Fibroblast of lung (primary cell): ENCODE data around the gene ZNF584. TPM values are rescaled to one million over a fixed set of nuclear protein-coding genes. Genes with fewer than 3 reads are reported as not detected.

Source experiments
- DNase-seq, 2 donors: peaks; one replicate each; pipeline versions ENCODE4 v3.0.0 to v3.0.0-alpha.2; 2010; ENCODE audit warnings: low read depth in 2 of 2
- H2AFZ ChIP-seq: 2 replicates; pipeline ENCODE4 v1.5.1; 2012; ENCODE audit warnings: low read length, control low read depth, inconsistent platforms
- H3K27ac ChIP-seq: 2 replicates; pipeline ENCODE4 v1.5.1; 2011; ENCODE audit warnings: low read length, control low read depth; ENCODE audit not compliant: insufficient read depth
- H3K27me3 ChIP-seq: 2 replicates; pipeline ENCODE4 v1.5.1; 2011; ENCODE audit warnings: mild to moderate bottlenecking, low read length; ENCODE audit not compliant: control insufficient read depth, insufficient read depth
- H3K36me3 ChIP-seq: 2 replicates; pipeline ENCODE4 v1.5.1; 2011; ENCODE audit warnings: low read length; ENCODE audit not compliant: control insufficient read depth, insufficient read depth
- H3K4me1 ChIP-seq: 2 replicates; pipeline ENCODE4 v1.5.1; 2011; ENCODE audit warnings: low read length; ENCODE audit not compliant: control insufficient read depth, insufficient read depth; ENCODE audit errors: extremely low read depth
- H3K4me2 ChIP-seq: 2 replicates; pipeline ENCODE4 v1.5.1; 2011; ENCODE audit warnings: low read length, control low read depth; ENCODE audit not compliant: insufficient read depth; ENCODE audit errors: extremely low read depth
- H3K4me3 ChIP-seq, 4 experiments: fragments of 200-600 bp in 1 of 4; sonication (generic) in 1 of 4; replicated peaks in 1 of 4; 2 replicates each; pipeline ENCODE4 v1.5.1; 2011 to 2016; ENCODE audit warnings: low read length in 4 of 4, low read depth in 3 of 4, mild to moderate bottlenecking in 3 of 4, control low read depth in 2 of 4, inconsistent platforms in 1 of 4, mixed read lengths in 1 of 4; ENCODE audit not compliant: insufficient read depth in 1 of 4; ENCODE audit errors: control extremely low read depth in 1 of 4
- H3K79me2 ChIP-seq: 2 replicates; pipeline ENCODE4 v1.5.1; 2012; ENCODE audit warnings: mild to moderate bottlenecking, low read length, inconsistent platforms; ENCODE audit not compliant: control insufficient read depth, insufficient read depth
- H3K9ac ChIP-seq: 2 replicates; pipeline ENCODE4 v1.5.1; 2011; ENCODE audit warnings: mild to moderate bottlenecking, low read length, control low read depth; ENCODE audit not compliant: insufficient read depth
- H3K9me3 ChIP-seq: 2 replicates; pipeline ENCODE4 v1.5.1; 2012; ENCODE audit warnings: low read depth, low read length; ENCODE audit not compliant: control insufficient read depth, insufficient read depth
- H4K20me1 ChIP-seq: 2 replicates; pipeline ENCODE4 v1.5.1; 2011; ENCODE audit warnings: low read length; ENCODE audit not compliant: control insufficient read depth, insufficient read depth; ENCODE audit errors: extremely low read depth
- CTCF ChIP-seq, 2 donors: IDR thresholded peaks in 1 of 2; conservative IDR thresholded peaks in 1 of 2; 1 replicate in 1 of 2; 2 replicates in 1 of 2; pipeline ENCODE4 v1.5.1; 2011 to 2012; ENCODE audit warnings: low read length in 2 of 2, control low read depth in 1 of 2, inconsistent platforms in 1 of 2, low read depth in 1 of 2, mild to moderate bottlenecking in 1 of 2
- EZH2 ChIP-seq: IDR thresholded peaks from 2 replicates; pipeline ENCODE4 v1.5.1; 2012; ENCODE audit warnings: low read length, control low read depth, mild to moderate bottlenecking; ENCODE audit errors: missing control alignments
- polyA plus RNA-seq, 2 donors: library from polyadenylated mRNA; depleted of rRNA in 1 of 2; stranded (reverse) in 1 of 2; unstranded in 1 of 2; fragments of >200 nt; gene quantifications; 2 replicates each; pipeline ENCODE4 v1.2.1, GENCODE V29; 2011 to 2012; ENCODE audit warnings: missing spikeins in 1 of 2
- total RNA-seq: library from RNA; depleted of rRNA; stranded (reverse); fragments of >200 nt; gene quantifications from 2 replicates; pipeline ENCODE4 v1.2.1, GENCODE V29; 2014

ZNF584 gene
- total and polyA plus RNA-seq, 2 donors (not counting 1 experiment from before 2014, with no cell fraction given), result 11.7 to 18.8 TPM

- no peaks in the 10 kb centered on the region for H4K20me1 ChIP-seq
- peaks cover 16% of the 10 kb centered on the region for H3K79me2 ChIP-seq
- no peak overlapping the region for H3K9ac ChIP-seq
- H3K36me3 ChIP-seq, result peaks cover 6% of the 10 kb centered on the region
- TF ChIP-seq EZH2 (no peak), CTCF (conservative IDR thresholded peaks at IDR 0.05 in 1 of 2, IDR thresholded peaks at IDR 0.05 in 1 of 2; ENCODE audit: low read depth in 1 of 2, low read length in 2 of 2) (no peak)
- H2AFZ ChIP-seq, result peak overlapping the region; percentile 71
- H3K27me3 ChIP-seq, result no peaks in the 10 kb centered on the region
- no peaks in the 10 kb centered on the region for H3K9me3 ChIP-seq
- DNase-seq, result no peak
- H3K4me3 ChIP-seq, result peak overlapping the region; percentile 63 to 94 (median 88)
- peak overlapping the region; percentile 73 for H3K4me2 ChIP-seq
- peaks cover 2% of the 10 kb centered on the region for H3K4me1 ChIP-seq
- no peak overlapping the region for H3K27ac ChIP-seq
These were observed 57.8 kb downstream of the ZNF584 start for GRCh38 chr19:58466089-58466759.

- peak within 1 kb of the TSS; percentile 92 for H3K9ac ChIP-seq
- H2AFZ ChIP-seq, result peak within 1 kb of the TSS; percentile 71
- peak within 1 kb of the TSS; percentile 63 to 94 (median 88) for H3K4me3 ChIP-seq
- no peaks in the 10 kb centered on the region for H3K9me3 ChIP-seq
- no peaks in the 10 kb centered on the region for H3K27me3 ChIP-seq
- TF ChIP-seq CTCF (conservative IDR thresholded peaks at IDR 0.05 in 1 of 2, IDR thresholded peaks at IDR 0.05 in 1 of 2; ENCODE audit: low read depth in 1 of 2, low read length in 2 of 2), result no peak
- no peak for TF ChIP-seq EZH2
- peaks cover 16% of the 10 kb centered on the region for H3K79me2 ChIP-seq
- peak; percentile 93 to 94 for DNase-seq
- H3K27ac ChIP-seq, result peak within 1 kb of the TSS; percentile 82
- no peaks in the 10 kb centered on the region for H4K20me1 ChIP-seq
- peaks cover 11% of the 10 kb centered on the region for H3K36me3 ChIP-seq
- H3K4me1 ChIP-seq, result peaks cover 2% of the 10 kb centered on the region
- peak within 1 kb of the TSS; percentile 78 for H3K4me2 ChIP-seq
These were observed 58.5 kb downstream of the ZNF584 start, which contains the start of gene ZNF324 for GRCh38 chr19:58466760-58467589. Gene ZNF324, plus strand, starts transcription at chr19:58467080. Its CDS starts 2,106 bp downstream, at chr19:58469186.

Other genes starting within 250 kb of the ZNF584 start
- gene ZNF274, start 225.6 kb upstream of the ZNF584 start, total RNA-seq, result 25.4 and 37.5 TPM in 2 replicates
- gene ZNF274, start 225.6 kb upstream of the ZNF584 start, polyA plus RNA-seq, result 12.8 and 13.9 TPM in 2 replicates
- gene ZNF544, start 179.7 kb upstream of the ZNF584 start, total RNA-seq, result 34.4 and 40.8 TPM in 2 replicates
- gene ZNF544, start 179.7 kb upstream of the ZNF584 start, polyA plus RNA-seq, result 17.6 and 22.0 TPM in 2 replicates
- 4.9 and 5.6 TPM in 2 replicates for gene ZNF8, start 129.7 kb upstream of the ZNF584 start, total RNA-seq
- 2.3 and 2.6 TPM in 2 replicates for gene ZNF8, start 129.7 kb upstream of the ZNF584 start, polyA plus RNA-seq
- gene ERVK3-1, start 103.3 kb upstream of the ZNF584 start, total RNA-seq, result 20.0 and 25.6 TPM in 2 replicates
- gene ERVK3-1, start 103.3 kb upstream of the ZNF584 start, polyA plus RNA-seq, result 36.6 and 44.7 TPM in 2 replicates
- gene ZSCAN22, start 81.7 kb upstream of the ZNF584 start, total RNA-seq, result 2.3 and 3.0 TPM in 2 replicates
- gene ZSCAN22, start 81.7 kb upstream of the ZNF584 start, polyA plus RNA-seq, result 2.8 and 3.0 TPM in 2 replicates
- 3.3 and 12.6 TPM in 2 replicates for gene A1BG, start 55.2 kb upstream of the ZNF584 start, total RNA-seq
- 5.0 and 8.3 TPM in 2 replicates for gene A1BG, start 55.2 kb upstream of the ZNF584 start, polyA plus RNA-seq
- 1.5 and 2.5 TPM in 2 replicates for gene ZNF497, start 45.9 kb upstream of the ZNF584 start, total RNA-seq
- gene ZNF497, start 45.9 kb upstream of the ZNF584 start, polyA plus RNA-seq, result 0.03 and 0.05 TPM in 2 replicates
- 1.5 and 1.8 TPM in 2 replicates for gene ZNF837, start 27.6 kb upstream of the ZNF584 start, total RNA-seq
- gene ZNF837, start 27.6 kb upstream of the ZNF584 start, polyA plus RNA-seq, result 0.18 and 0.27 TPM in 2 replicates
- gene RPS5, start 21.4 kb upstream of the ZNF584 start, total RNA-seq, result 2,126 and 2,800 TPM in 2 replicates
- gene RPS5, start 21.4 kb upstream of the ZNF584 start, polyA plus RNA-seq, result 1,173 and 1,532 TPM in 2 replicates
- gene RNF225, start 13.0 kb upstream of the ZNF584 start, total RNA-seq, result under 0.01 TPM in 1 of 2 replicates, not detected in the other
- not detected in 2 replicates for gene RNF225, start 13.0 kb upstream of the ZNF584 start, polyA plus RNA-seq
- gene ZNF132, start 31.5 kb downstream of the ZNF584 start, total RNA-seq, result 9.5 and 14.5 TPM in 2 replicates
- 2.2 and 4.1 TPM in 2 replicates for gene ZNF132, start 31.5 kb downstream of the ZNF584 start, polyA plus RNA-seq
- 8.9 and 9.0 TPM in 2 replicates for gene ZNF324B, start 43.0 kb downstream of the ZNF584 start, total RNA-seq
- gene ZNF324B, start 43.0 kb downstream of the ZNF584 start, polyA plus RNA-seq, result 2.1 and 2.5 TPM in 2 replicates
- 11.8 and 14.2 TPM in 2 replicates for gene ZNF324, start 58.4 kb downstream of the ZNF584 start, total RNA-seq
- 3.9 and 4.1 TPM in 2 replicates for gene ZNF324, start 58.4 kb downstream of the ZNF584 start, polyA plus RNA-seq
- gene ZNF446, start 67.7 kb downstream of the ZNF584 start, total RNA-seq, result 8.2 and 9.4 TPM in 2 replicates
- 2.4 and 2.5 TPM in 2 replicates for gene ZNF446, start 67.7 kb downstream of the ZNF584 start, polyA plus RNA-seq
- 6.7 and 10.1 TPM in 2 replicates for gene SLC27A5, start 103.3 kb downstream of the ZNF584 start, total RNA-seq
- gene SLC27A5, start 103.3 kb downstream of the ZNF584 start, polyA plus RNA-seq, result 5.2 and 7.3 TPM in 2 replicates
- gene ZBTB45, start 111.2 kb downstream of the ZNF584 start, total RNA-seq, result 4.9 and 5.9 TPM in 2 replicates
- gene ZBTB45, start 111.2 kb downstream of the ZNF584 start, polyA plus RNA-seq, result 3.1 and 4.3 TPM in 2 replicates
- 293 and 325 TPM in 2 replicates for gene TRIM28, start 135.4 kb downstream of the ZNF584 start, total RNA-seq
- gene TRIM28, start 135.4 kb downstream of the ZNF584 start, polyA plus RNA-seq, result 160 and 273 TPM in 2 replicates
- 146 and 167 TPM in 2 replicates for gene CHMP2A, start 146.5 kb downstream of the ZNF584 start, total RNA-seq
- 215 and 269 TPM in 2 replicates for gene CHMP2A, start 146.5 kb downstream of the ZNF584 start, polyA plus RNA-seq
- 52.6 and 73.7 TPM in 2 replicates for gene UBE2M, start 150.0 kb downstream of the ZNF584 start, total RNA-seq
- 73.6 and 99.9 TPM in 2 replicates for gene UBE2M, start 150.0 kb downstream of the ZNF584 start, polyA plus RNA-seq
- gene MZF1, start 164.7 kb downstream of the ZNF584 start, total RNA-seq, result 13.9 and 14.9 TPM in 2 replicates
- 3.0 and 4.1 TPM in 2 replicates for gene MZF1, start 164.7 kb downstream of the ZNF584 start, polyA plus RNA-seq